ENCODE results near the gene SIRT7.

Gene SIRT7

GRCh38 chr17:81905993-81906392, 12.0 kb downstream of the SIRT7 start:
- DNase-seq (ENCODE audit: low read depth in 2 of 2) = no peak

- DNase-seq (ENCODE audit: low read depth in 2 of 2) = no peak
Measured at GRCh38 chr17:81905424-81905875, 12.5 kb downstream of the SIRT7 start.

GRCh38 chr17:81904600-81905423, 13.2 kb downstream of the SIRT7 start:
- no peak for DNase-seq (ENCODE audit: low read depth in 2 of 2)

DNA sequence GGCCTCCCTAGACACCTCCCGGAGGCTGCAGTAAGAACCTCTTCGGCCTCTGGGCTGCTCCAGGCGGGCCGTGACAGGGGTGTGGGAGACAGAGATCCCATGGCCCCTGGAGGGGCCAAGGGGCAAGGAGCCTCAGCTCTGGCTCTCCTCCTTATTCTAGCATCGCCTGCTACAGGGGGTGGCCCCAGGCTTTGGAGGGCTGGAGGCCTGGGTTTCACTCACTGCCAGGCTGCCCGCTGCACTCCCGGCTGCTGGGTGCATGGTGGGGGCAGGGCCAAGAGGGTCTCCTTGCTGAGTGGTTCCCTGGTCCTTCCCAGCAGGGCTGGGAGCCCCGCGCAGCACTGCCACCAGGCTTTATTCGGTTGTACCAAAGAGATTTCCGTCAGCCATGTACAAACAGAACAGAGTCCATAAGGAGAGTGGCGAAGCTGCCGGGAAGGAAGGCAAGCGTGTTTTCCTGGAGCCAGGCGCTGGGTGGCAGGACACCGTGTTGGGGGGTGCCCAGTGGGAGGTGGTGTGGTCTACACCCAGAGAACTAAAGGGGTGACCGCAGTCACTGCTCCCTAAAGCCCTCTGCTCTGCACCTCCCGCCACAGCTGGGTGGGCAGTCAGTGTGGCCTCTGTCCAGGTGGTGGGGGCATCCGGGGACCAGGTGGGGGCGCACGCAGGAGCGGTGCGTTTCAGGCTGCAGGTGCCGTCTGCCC, 13.9 kb downstream of the SIRT7 start:
- DNase-seq (ENCODE audit: low read depth in 2 of 2) = no peak

- no peak for DNase-seq (ENCODE audit: low read depth in 2 of 2)
Measured at GRCh38 chr17:81903415-81903831, 14.6 kb downstream of the SIRT7 start.

GRCh38 chr17:81902653-81903414, 15.1 kb downstream of the SIRT7 start:
- DNase-seq (ENCODE audit: low read depth in 2 of 2) = no peak

GRCh38 chr17:81902023-81902652, 15.8 kb downstream of the SIRT7 start, which contains the start of gene NPB:
Gene NPB, plus strand, starts transcription at chr17:81902238. Its CDS starts 40 bp downstream, at chr17:81902278.
- no peak for DNase-seq (ENCODE audit: low read depth in 2 of 2)

DNA sequence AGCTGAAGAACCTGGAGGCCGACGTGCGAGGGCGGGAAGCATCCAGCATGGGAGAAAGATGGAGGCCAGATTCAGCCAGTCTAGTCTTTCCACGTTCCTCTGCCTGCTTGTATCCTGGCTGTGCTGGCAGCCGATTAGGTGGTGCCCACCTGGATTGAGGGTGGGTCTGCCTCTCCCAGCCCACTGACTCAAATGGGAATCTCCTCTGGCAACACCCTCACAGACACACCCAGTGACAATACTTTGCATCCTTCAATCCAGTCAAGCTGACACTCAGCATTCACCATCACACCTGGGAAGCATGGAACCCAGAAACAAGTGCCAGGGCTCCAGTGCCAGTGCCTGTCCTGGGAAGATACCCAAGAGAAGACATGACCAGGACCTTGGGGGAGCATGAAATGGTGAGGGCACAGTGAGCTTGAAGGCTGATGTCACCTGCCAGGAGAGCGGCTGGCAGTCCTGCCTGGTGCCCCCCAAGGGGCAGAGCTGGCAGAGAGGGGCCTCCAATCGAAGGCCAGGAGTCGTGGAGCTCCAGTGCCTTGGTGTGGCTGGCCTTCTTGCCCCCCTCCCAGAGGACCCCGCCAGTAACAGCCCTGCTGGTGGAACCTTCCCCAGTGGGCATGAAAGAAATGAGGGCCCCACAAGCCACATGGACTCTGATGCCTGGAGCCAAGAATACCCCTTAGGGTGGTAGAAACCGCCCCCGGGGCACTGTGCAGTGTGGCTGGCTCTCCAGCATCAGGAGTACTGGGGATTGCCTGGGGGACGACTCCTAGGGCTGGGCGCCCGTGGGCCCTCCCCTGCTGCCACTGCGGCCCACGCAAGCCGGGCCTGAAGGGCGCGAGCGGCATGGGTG, 16.6 kb downstream of the SIRT7 start:
- DNase-seq (ENCODE audit: low read depth in 2 of 2) = no peak

- DNase-seq (ENCODE audit: low read depth in 2 of 2) = no peak
Measured at GRCh38 chr17:81900181-81900820, 17.7 kb downstream of the SIRT7 start.

- no peak for DNase-seq (ENCODE audit: low read depth in 2 of 2)
Measured at GRCh38 chr17:81899514-81900166, 18.3 kb downstream of the SIRT7 start.

GRCh38 chr17:81898885-81899284, 19.1 kb downstream of the SIRT7 start:
- DNase-seq (ENCODE audit: low read depth in 2 of 2) = no peak

DNA sequence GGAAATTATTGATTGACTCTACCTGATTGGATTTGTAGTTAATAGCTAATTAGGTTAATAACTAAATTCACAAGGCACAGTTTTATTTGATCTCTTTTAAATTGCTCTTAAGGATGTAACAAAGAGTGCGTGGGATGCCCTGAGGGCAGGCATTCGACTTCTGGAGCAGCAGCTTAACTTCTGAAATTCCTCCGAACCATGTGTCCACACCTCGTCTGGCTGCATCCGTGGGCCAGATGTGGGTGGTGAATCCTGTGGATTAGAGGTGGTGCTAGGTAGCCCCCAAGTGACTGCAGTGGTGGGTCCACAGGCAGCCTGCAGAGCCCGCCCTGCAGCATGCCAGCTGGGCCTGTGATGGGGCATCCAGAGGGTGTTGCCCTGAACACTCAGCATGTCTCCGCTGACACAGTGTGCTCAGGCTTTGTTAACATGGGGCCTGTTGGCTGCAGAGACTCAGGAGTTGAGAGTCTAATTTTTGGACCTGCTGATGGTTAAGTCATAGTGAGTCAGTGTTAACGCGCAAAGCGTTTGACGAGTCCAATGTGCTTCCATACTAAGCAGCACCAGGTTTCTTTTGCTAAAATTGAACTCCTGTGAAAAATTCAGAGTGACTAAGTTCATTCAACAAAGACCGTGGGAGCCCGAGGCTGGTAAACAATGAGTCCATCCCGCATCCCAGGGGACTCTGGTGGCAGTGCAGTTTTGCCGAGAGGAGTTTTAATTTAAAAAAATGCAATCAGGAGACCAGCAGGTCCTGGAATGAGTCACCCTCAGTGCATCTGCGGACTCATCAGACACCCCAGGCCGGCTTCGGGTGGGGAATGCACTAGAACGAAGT, 19.7 kb downstream of the SIRT7 start:
- DNase-seq (ENCODE audit: low read depth in 2 of 2) = no peak

GRCh38 chr17:81895400-81895799, 22.6 kb downstream of the SIRT7 start:
- DNase-seq (ENCODE audit: low read depth in 2 of 2) = no peak

DNA sequence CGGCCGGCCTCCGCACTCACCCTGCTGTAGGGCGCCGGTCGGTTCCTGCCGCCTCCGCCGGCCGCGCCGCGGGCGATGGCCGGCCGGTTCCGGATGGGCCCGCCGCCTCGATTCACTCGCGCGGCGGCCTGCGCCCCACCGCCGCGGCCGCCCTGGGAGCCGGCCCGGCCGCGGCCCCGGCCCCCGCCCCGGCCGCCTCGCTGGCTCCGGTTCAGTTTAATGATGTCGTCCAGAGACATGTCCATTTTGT, 26.7 kb downstream of the SIRT7 start:
- DNase-seq (ENCODE audit: low read depth in 2 of 2) = no peak

DNA sequence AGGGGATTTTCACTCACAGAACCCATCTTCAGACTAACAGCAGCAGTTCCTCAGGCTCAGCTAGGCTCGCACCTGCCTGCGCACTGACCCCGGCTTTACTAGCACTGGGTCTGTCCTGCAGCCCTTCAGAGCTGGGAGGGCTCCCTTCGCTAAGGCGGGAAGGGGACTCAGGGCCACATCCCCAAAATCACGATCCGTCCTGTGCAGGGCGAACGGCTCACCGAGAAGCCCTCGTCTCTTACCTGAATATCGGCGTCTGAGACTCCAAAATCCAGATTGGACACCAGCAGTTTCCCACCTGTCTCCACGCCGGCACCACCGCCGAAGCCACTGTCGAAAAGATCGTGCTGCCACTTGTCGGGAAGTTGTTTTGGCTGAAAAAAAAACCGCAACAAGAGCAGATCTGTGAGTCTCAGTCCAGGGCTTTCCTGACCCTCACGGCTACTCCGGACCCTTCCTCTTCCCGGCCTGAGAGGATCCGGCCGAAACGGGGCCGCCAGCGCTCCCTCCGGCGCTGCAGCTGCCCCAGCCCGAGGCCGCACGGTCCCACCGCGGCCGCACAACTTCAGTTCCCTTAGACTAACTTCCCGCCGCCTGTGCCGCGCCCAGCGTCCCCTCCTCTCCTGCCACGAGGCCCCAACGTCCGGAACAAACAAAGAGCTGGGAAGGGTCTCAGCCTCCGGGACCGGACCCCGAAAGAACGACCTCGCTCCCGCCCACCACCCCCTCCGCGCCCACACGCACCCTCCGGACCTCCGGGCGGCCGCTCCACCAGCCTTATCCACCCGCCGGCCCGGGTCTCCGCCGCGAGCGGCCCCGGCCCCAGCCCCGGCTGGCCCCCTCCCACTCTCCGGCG, 27.3 kb downstream of the SIRT7 start:
- DNase-seq (ENCODE audit: low read depth in 2 of 2) = no peak

DNA sequence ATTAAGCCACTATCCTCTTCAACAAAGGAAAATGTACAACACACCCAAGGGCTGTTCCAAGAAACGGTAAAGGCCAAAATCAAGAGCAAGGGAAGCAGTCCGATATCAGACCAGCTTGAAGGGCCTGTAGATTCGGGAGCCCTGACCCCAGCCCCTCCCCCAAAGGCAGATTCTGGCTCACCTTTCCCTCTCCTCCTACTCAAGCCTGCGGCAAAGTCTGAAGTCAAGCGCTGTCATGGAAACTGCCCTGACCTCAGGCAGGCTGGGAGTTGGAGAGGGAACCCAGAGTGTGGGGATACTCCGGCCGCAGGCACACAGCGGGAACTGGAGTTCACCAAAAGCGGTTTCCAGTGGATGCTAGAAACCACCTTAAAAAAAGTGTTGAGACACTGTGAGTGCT, 28.4 kb downstream of the SIRT7 start:
- no peak for DNase-seq (ENCODE audit: low read depth in 2 of 2)

- no peak for DNase-seq (ENCODE audit: low read depth in 2 of 2)
Measured at GRCh38 chr17:81888988-81889595, 28.9 kb downstream of the SIRT7 start.

Data from stimulated activated CD4-positive, alpha-beta T cell treated with anti-CD3 and anti-CD28 coated beads, Interleukin-15, amount 100 ng/mL, for 48 hours (primary cell).